Smooth muscle cell (in vitro differentiated cells): ENCODE data around the gene ATN1. TPM values are rescaled to one million over a fixed set of nuclear protein-coding genes. Genes with fewer than 3 reads are reported as not detected.
A peak's percentile ranks its signal among the peaks of the same experiment; 100 is the strongest.

Experiments
- DNase-seq: peaks from one replicate; lab custom pipeline; 2025; ENCODE audit not compliant: unreplicated experiment; lab: John Stamatoyannopoulos, UW
- H2AFZ ChIP-seq: fragments of 200-600 bp; sonication (generic); 2 replicates; pipeline ENCODE4 v1.6.0; 2016; ENCODE audit warnings: antibody characterized with exemption, low read depth, mild to moderate bottlenecking
- H3F3A ChIP-seq: fragments of 200-600 bp; sonication (generic); 2 replicates; pipeline ENCODE4 v1.6.0; 2017; ENCODE audit warnings: antibody characterized with exemption, low read depth
- H3K27ac ChIP-seq: fragments of 200-600 bp; sonication (generic); 2 replicates; pipeline ENCODE4 v1.5.1; 2016; ENCODE audit warnings: low read depth, mild to moderate bottlenecking
- H3K27me3 ChIP-seq: fragments of 200-600 bp; sonication (generic); 2 replicates; pipeline ENCODE4 v1.6.1; 2016; ENCODE audit warnings: low read depth, mild to moderate bottlenecking
- H3K36me3 ChIP-seq: fragments of 200-600 bp; sonication (generic); 2 replicates; pipeline ENCODE4 v1.5.1; 2016; ENCODE audit warnings: low read depth
- H3K4me1 ChIP-seq: fragments of 200-600 bp; sonication (generic); 2 replicates; pipeline ENCODE4 v1.5.1; 2016; ENCODE audit warnings: low read depth
- H3K4me2 ChIP-seq: fragments of 200-600 bp; sonication (generic); 2 replicates; pipeline ENCODE4 v1.6.0; 2016; ENCODE audit warnings: mild to moderate bottlenecking
- H3K4me3 ChIP-seq: fragments of 200-600 bp; sonication (generic); 2 replicates; pipeline ENCODE4 v1.5.1; 2016; ENCODE audit warnings: mild to moderate bottlenecking
- H3K79me2 ChIP-seq: fragments of 200-600 bp; sonication (generic); 2 replicates; pipeline ENCODE4 v1.6.0; 2016; ENCODE audit warnings: low read depth, mild to moderate bottlenecking
- H3K9ac ChIP-seq: fragments of 200-600 bp; sonication (generic); 2 replicates; pipeline ENCODE4 v1.6.0; 2016; ENCODE audit warnings: low read depth
- H3K9me3 ChIP-seq: fragments of 200-600 bp; sonication (generic); replicated peaks from 2 replicates; pipeline ENCODE4 v1.5.1; 2016; ENCODE audit warnings: low read depth
- H4K20me1 ChIP-seq: fragments of 200-600 bp; sonication (generic); 2 replicates; pipeline ENCODE4 v1.6.0; 2016; ENCODE audit warnings: low read depth
- WGBS: methylation state at CpG from one replicate; pipeline ENCODE4 v1.1.7; 2016; ENCODE audit warnings: low lambda C conversion rate; 5-methylcytosine and 5-hydroxymethylcytosine counted together
- polyA plus RNA-seq: library from polyadenylated mRNA; unstranded; fragments of >200 nt; fragmentation: Nextera tagmentation; extraction: Ambion mirVana; gene quantifications from 2 replicates; pipeline ENCODE4 v1.2.1, GENCODE V29; 2016
- total RNA-seq: library from RNA; depleted of rRNA; stranded (reverse); fragments of >200 nt; gene quantifications from 2 replicates; pipeline ENCODE4 v1.2.3, GENCODE V29; 2014
- TF ChIP-seq, protein P1 (sequence below): fragments of 200-600 bp; sonication (generic); IDR thresholded peaks from 2 replicates; pipeline ENCODE4 v1.5.1; 2017; ENCODE audit warnings: borderline replicate concordance, mild to moderate bottlenecking, antibody characterized with exemption; ENCODE audit not compliant: insufficient read depth, poor library complexity, severe bottlenecking

Gene ATN1
- total and polyA plus RNA-seq, 2 experiments from 2014 or later = 28.8 to 30.4 TPM

DNA sequence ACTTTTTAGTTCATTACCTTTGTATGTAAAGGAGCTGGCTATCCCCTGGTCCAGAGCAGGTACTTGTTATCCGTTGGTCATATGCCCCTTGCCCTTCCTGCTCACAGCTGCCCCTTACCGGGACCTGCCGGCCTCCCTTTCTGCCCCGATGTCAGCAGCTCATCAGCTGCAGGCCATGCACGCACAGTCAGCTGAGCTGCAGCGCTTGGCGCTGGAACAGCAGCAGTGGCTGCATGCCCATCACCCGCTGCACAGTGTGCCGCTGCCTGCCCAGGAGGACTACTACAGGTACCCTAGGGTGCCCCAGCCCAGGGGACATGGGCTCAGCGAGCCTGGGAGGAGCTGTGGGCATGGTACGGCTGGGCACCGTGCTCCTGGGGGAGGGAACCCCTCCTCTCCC lies 13.5 kb downstream of the ATN1 start:
- H3K27me3 ChIP-seq = no peaks in the 10 kb centered on the region
- TF ChIP-seq, protein P1, sequence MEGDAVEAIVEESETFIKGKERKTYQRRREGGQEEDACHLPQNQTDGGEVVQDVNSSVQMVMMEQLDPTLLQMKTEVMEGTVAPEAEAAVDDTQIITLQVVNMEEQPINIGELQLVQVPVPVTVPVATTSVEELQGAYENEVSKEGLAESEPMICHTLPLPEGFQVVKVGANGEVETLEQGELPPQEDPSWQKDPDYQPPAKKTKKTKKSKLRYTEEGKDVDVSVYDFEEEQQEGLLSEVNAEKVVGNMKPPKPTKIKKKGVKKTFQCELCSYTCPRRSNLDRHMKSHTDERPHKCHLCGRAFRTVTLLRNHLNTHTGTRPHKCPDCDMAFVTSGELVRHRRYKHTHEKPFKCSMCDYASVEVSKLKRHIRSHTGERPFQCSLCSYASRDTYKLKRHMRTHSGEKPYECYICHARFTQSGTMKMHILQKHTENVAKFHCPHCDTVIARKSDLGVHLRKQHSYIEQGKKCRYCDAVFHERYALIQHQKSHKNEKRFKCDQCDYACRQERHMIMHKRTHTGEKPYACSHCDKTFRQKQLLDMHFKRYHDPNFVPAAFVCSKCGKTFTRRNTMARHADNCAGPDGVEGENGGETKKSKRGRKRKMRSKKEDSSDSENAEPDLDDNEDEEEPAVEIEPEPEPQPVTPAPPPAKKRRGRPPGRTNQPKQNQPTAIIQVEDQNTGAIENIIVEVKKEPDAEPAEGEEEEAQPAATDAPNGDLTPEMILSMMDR = no peak
- no peak overlapping the region for H3K9ac ChIP-seq
- no peak for DNase-seq
- no peak overlapping the region for H3K4me2 ChIP-seq
- H3K79me2 ChIP-seq = no peaks in the 10 kb centered on the region
- 94% methylated on average over 12 of the region's 12 CpGs for WGBS
- H3K9me3 ChIP-seq = no peaks in the 10 kb centered on the region
- peak overlapping the region; percentile 6 for H3K27ac ChIP-seq
- H2AFZ ChIP-seq = no peak overlapping the region
- H3K4me1 ChIP-seq = peaks cover 21% of the 10 kb centered on the region
- no peak overlapping the region for H3K4me3 ChIP-seq
- H3K36me3 ChIP-seq = no peaks in the 10 kb centered on the region
- H4K20me1 ChIP-seq = peaks cover 6% of the 10 kb centered on the region
- peaks cover 21% of the 10 kb centered on the region for H3F3A ChIP-seq

DNA sequence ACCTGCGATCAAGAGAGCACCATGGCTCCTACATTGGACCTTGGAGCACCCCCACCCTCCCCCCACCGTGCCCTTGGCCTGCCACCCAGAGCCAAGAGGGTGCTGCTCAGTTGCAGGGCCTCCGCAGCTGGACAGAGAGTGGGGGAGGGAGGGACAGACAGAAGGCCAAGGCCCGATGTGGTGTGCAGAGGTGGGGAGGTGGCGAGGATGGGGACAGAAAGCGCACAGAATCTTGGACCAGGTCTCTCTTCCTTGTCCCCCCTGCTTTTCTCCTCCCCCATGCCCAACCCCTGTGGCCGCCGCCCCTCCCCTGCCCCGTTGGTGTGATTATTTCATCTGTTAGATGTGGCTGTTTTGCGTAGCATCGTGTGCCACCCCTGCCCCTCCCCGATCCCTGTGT lies 14.0 kb downstream of the ATN1 start:
- Histone ChIP-seq H3K27ac (peak overlapping the region; percentile 98), H3F3A (peaks cover 18% of the 10 kb centered on the region)
- TF ChIP-seq, protein P1 = no peak

DNA sequence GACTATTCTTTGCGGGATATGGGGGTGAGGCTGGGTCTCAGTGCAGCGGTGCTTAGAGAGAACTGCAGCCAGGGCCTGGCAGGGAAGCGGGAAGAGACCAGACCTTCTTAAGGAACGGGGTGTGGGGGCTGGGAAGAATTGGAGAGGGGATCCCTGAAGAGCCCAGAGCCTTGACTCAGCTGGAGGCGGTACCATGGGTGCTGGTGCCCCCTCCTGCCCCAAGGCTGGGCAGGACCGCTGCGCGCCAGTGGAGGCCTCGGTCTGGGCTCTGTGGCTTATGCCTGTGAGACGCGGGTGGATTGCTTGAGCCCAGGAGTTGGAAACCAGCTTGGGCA lies 14.5 kb downstream of the ATN1 start:
- DNase-seq = no peak
- Histone ChIP-seq H4K20me1 (peaks cover 6% of the 10 kb centered on the region), H3K27ac (peak overlapping the region; percentile 98), H3K36me3 (no peaks in the 10 kb centered on the region), H3K27me3 (no peaks in the 10 kb centered on the region), H3K79me2 (no peaks in the 10 kb centered on the region), H2AFZ (no peak overlapping the region), H3K4me2 (no peak overlapping the region), H3F3A (peaks cover 16% of the 10 kb centered on the region), H3K9me3 (no peaks in the 10 kb centered on the region), H3K4me3 (no peak overlapping the region), H3K9ac (no peak overlapping the region), H3K4me1 (peaks cover 18% of the 10 kb centered on the region)
- 94% methylated on average over 11 of the region's 11 CpGs for WGBS
- TF ChIP-seq, protein P1 = no peak

More for the DNA sequence above, 14.0 kb downstream of the ATN1 start:
- Histone ChIP-seq H3K79me2 (no peaks in the 10 kb centered on the region), H3K27me3 (no peaks in the 10 kb centered on the region), H3K4me1 (peaks cover 21% of the 10 kb centered on the region), H3K9me3 (no peaks in the 10 kb centered on the region), H3K4me2 (no peak overlapping the region), H4K20me1 (peaks cover 6% of the 10 kb centered on the region), H3K9ac (no peak overlapping the region), H2AFZ (no peak overlapping the region), H3K36me3 (no peaks in the 10 kb centered on the region), H3K4me3 (no peak overlapping the region)
- 97% methylated on average over 6 of the region's 12 CpGs for WGBS
- DNase-seq = no peak

DNA sequence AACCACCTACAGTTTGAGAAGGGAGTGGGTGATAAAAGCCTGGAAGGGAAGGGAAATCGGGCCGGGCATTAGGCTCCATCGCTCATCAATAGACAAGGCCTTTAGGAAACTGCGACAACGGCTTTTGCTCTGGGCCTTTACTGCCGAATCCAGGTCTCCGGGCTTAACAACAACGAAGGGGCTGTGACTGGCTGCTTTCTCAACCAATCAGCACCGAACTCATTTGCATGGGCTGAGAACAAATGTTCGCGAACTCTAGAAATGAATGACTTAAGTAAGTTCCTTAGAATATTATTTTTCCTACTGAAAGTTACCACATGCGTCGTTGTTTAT lies 15.6 kb downstream of the ATN1 start:
- Histone ChIP-seq H3K27me3 (no peaks in the 10 kb centered on the region), H3K4me3 (peak overlapping the region; percentile 60), H4K20me1 (peaks cover 6% of the 10 kb centered on the region), H3F3A (peaks cover 16% of the 10 kb centered on the region), H3K4me1 (peaks cover 12% of the 10 kb centered on the region), H3K79me2 (no peaks in the 10 kb centered on the region), H3K36me3 (no peaks in the 10 kb centered on the region), H3K9me3 (no peaks in the 10 kb centered on the region), H3K4me2 (peak overlapping the region; percentile 87), H2AFZ (no peak overlapping the region), H3K9ac (peak overlapping the region; percentile 92), H3K27ac (peak overlapping the region; percentile 98)
- no peak for DNase-seq
- WGBS = under 1% methylated on average over 13 of the region's 13 CpGs
- TF ChIP-seq, protein P1 = no peak
